Measurements from ENCODE around the gene CFAP47.
A peak's percentile ranks its signal among the peaks of the same experiment; 100 is the strongest.
"Not testable (repeated sequence)": the region's sequence is repeated elsewhere in the genome, so short reads cannot be mapped to it uniquely, and the experiment has no call there.

Gene CFAP47, protein sequence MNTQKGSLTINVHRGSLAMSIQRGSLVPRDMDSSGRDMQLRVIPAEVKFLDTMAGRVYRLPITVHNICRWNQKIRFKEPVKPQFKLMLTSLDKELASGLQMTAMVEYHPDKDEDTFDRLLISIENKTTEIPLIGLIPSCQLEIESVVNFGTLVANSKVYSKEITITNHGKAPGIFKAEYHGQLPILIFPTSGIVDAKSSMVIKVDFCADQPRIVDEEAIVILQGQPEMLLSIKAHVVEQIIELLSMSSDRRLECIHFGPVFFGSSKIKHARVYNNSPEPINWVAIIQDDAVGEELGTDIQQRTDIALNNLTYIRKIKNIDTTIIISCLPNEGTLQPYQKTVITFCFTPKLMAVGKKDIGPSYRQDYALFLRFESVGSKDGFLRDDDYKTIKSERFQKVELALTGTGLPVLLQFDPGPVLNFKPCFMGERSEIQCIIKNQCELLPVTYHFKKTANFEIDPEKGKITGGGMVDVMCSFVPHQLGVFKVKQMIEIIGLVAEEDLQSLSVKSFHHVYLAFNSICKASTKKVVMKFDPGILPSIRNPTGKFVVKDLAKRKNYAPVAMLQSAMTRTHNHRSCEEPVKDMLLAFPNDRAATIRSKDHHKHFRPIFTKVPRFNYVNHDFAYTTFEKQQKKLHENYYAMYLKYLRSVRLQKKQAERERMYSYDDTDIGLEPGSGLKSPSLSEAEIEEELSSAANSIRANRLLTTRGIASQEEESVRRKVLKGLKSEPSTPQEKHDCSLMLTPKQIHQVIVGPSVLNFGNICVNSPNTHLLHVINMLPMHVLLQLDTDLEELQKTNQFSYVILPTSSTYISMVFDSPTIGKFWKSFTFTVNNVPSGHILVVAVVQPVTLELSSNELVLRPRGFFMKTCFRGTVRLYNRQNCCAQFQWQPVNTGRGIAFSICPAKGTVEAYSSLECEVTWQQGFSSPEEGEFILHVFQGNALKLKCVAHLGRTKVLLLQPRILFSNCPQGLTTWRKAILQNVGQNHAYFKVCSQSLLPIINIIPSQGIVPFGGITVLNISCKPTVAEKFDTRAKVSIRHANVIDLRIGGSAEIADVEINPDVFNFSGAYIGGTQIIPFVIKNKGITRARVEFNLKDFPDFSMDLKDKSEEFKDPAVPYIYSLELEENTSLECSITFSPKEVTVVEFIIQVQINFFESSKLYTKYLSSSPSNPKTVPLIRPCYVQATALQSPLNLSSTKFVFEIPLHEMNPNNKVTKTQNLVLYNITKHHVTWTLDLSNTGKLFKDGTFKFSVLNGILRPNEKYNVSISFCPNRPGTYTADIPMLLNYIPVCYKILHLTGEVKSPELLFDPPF (N-terminal part only)

DNA sequence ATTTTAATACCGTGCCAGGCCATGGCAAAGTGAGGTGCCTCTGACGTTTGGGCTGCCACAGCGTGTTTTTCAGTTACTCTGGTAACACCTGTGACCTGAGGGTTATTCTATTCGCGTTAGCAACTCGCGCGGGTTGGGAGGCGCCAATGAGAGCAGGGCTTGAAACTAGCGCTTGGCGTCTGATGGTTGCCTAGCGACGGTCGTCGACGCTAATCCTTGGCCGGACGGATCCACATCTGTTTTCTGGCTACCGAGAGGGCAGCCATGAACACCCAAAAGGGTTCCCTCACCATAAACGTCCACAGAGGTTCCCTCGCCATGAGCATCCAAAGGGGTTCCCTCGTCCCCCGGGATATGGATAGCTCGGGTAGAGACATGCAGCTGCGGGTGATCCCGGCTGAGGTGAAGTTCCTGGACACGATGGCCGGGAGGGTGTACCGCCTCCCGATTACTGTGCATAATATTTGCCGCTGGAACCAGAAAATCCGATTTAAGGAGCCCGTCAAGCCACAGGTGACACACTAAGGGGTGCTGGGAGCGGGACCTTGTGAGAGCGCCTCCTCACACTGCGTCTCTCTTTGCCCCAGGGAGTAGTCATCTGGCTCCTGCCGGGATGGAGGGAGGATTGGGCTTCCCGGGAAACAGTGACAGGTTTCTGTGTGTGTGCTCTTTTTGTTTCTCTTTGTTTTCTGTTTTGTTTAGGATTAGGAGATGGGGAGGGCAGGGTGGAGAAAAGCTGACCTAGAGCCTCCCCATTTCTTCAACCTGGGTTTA is at the start of gene CFAP47:
Gene CFAP47 (plus strand): TSS at position 199 of the 774 bp plus-strand sequence. CDS start 66 bp downstream, at position 265.
- intact Hi-C loops (cut with DNase I), result no loop called here
- DNase-seq, result peak in 8 of 10 donors; percentile 8 to 81 (median 31)

- no peak for DNase-seq
Observed at GRCh38 chrX:35880601-35881000, 38.9 kb upstream of the CFAP47 start.

DNA sequence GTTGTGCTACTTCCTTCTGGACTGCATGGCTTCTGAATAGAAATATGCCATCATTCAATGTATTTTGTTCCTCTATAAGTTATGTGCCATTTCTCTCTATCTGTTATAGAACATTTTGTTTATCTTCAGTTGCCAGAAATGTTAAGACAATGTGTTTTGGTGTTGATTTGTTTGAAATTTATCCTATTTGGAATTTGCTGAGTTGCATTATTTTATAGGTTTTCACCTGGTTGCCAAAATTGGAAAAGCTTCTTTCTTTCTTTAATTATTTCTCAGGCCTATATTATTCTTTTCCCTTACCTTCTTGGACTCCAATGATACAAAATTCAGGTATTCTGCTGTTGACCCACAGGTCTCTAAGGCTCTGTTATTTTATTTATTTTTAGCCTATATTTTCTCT is 33.4 kb upstream of the CFAP47 start:
- intact Hi-C loops (cut with DNase I), result no loop called here
- DNase-seq, result no peak

More at GRCh38 chrX:35880601-35881000, 38.9 kb upstream of the CFAP47 start:
- intact Hi-C loops (cut with DNase I), result no loop called here

DNA sequence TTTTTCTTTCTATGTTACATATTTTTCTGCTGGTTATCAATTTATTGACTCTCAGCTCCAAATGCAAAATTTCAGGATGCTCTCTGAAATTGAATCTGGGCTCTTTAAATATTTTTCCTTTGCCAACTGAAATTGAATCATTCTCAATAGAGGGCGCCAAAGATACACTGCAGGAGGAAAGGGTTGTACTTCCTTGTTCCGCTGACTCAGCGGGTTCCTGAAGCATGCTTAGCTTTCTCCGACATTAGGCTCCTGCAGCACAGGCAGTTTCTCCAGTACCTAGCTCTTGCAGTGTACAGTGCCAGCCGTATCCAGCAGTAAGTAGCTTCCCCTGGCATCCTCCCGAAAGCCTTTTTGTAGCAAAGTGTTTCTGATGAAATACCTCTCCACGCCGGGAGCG is 28.8 kb upstream of the CFAP47 start:
- intact Hi-C loops (cut with DNase I), result no loop called here

DNA sequence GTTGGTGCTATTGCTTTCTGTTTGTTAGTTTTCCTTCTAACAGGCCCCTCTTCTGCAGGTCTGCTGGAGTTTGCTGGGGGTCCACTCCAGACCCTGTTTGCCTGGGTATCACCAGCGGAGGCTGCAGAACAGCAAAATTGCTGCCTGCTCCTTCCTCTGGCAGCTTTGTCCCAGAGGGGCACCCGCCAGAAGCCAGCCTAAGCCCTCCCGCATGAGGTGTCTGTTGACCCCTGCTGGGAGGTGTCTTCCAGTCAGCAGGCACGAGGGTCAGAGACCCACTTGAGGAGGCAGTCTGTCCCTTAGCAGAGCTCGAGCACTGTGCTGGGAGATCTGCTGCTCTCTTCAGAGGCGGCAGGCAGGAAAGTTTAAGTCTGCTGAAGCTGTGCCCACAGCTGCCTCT is 67.3 kb downstream of the CFAP47 start:
- intact Hi-C loops (cut with DNase I), result not testable (repeated sequence)
- DNase-seq, result peak in 2 of 10 donors; percentile 37 to 51

More for the DNA sequence above, 28.8 kb upstream of the CFAP47 start:
- peak in 4 of 10 donors; percentile 1 to 49 (median 8) for DNase-seq

DNA sequence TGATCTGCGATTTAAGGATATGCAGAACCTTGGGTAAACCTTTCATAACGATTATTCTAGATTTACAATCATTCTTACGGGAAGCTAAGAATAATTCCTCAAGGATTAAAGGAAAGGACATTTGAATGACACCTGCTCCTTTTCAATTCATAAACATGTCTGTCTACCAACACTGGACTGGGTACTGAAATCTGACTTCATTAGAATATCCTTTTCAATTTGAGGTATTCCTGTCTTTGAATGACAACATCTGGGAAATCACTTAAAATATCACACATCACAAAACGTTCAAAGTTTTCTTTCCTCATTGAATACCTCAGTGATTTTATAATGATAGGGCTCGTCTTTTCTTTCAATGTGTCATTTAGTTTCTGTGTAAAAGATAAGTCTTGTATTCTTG is 87.7 kb downstream of the CFAP47 start:
- intact Hi-C loops (cut with DNase I), result no loop called here
- DNase-seq, result no peak

DNA sequence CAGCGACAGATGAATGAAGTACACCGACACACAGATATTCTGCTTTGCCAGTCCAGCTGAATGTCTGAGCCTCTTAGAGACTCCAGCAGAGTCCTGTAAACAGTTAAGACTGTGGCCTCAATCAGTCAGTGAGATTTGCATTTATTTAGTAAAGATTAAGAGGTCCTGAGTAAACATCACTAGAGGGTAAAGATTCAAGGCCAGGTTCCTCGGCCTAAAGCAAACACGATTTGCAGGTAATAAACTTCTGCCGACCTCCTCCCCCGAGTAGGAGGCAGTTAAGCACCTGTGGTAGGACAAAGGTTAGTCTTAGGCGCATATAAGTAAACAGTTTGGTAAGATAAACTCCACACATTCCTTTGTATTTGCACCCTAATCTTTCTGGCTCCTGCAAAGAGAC is 99.6 kb downstream of the CFAP47 start:
- intact Hi-C loops (cut with DNase I), result no loop called here
- DNase-seq, result no peak

DNA sequence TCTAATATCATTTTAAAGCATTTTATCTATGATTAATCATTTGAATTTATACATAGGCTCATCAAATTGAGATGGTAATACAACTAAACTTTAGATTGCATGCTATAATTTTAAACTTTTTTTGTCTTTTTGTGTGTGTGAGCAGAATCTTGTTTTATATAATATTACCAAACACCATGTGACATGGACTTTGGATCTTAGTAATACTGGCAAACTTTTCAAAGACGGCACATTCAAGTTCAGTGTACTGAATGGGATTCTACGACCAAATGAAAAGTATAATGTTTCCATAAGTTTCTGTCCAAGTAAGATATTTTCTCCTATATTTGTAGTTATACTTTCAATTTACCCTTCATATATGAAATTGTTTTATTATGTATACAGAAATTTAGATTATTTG is 116.0 kb downstream of the CFAP47 start:
- intact Hi-C loops (cut with DNase I), result no loop called here
- no peak for DNase-seq

DNA sequence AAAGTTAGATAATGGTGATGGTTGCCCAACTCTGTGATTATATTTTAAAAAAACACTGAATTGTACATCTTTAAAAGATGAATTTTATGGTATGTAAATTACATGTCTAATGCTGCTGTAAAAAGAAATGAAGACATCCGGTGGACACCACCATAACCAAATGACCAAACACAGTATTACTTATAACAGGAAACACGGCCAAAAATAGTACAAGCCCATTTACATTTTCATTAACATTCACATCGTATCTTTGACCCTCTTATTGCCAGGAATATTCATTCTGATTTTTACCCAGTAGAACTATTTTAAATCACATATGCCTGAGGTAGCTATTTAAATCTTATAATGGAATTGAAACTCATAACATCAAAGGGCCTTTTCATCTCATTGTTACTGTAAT is 143.2 kb downstream of the CFAP47 start:
- intact Hi-C loops (cut with DNase I), result no loop called here
- no peak for DNase-seq

DNA sequence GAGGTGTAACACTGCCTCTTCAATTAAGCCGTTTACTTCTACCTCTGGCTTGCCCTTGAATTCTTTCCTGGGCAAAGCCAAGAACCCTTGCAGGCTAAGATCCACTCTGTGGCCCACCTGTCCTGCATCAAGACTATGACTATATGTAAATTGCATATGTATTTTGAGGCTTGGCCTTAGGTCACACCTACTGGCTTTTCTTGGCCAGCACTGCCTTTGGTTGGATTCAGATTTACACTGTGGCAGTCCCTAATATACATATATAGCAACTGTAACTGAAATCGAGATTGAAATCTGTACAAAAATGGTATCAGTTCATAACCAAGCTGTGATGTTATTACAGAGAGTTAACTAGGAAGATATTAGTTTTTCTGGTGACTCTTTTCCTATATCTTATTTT is 151.5 kb downstream of the CFAP47 start:
- intact Hi-C loops (cut with DNase I), result no loop called here
- no peak for DNase-seq

DNA sequence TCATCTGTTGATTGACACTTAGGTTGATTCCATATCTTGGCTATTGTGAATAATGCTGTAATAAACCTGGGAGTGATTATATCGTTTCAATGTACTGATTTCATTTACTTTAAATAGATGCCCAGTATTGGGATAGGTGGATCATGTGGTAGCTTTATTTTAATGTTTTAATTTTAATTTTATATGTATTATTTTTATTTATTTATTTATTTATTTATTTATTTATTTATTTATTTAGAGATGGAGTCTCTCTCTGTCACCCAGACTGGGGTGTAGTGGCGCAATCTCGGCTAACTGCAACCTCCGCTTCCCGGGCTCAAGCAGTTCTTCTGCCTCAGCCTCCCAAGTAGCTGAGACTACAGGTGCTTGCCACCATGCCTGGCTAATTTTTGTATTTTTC is 155.5 kb downstream of the CFAP47 start:
- DNase-seq, result peak in 2 of 10 donors; percentile 47 to 63
- intact Hi-C loops (cut with DNase I), result not testable (repeated sequence)

- intact Hi-C loops (cut with DNase I), result no loop called here
- DNase-seq, result no peak
Observed at GRCh38 chrX:36083256-36083655, 163.7 kb downstream of the CFAP47 start.

- no peak for DNase-seq
- intact Hi-C loops (cut with DNase I), result no loop called here
Observed at GRCh38 chrX:36087366-36087765, 167.8 kb downstream of the CFAP47 start.

DNA sequence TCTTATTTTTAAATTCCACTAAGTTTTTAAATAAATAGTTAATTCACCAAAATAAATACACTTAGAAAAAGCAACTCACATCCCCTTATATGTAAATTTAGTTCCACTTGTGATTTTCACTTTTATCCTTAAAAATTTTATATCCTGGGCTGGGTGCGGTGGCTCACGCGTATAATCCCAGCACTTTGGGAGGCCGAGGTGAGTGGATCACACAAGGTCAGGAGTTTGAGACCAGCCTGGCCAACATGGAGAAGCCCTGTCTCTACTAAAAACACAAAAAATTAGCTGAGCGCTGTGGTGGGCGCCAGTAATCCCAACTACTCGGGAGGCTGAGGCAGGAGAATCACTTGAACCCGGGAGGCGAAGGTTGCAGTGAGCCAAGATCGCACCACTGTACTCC is 169.4 kb downstream of the CFAP47 start:
- intact Hi-C loops (cut with DNase I), result not testable (repeated sequence)
- peak in 2 of 10 donors; percentile 26 to 61 for DNase-seq

GRCh38 chrX:36102425-36102824 is 182.9 kb downstream of the CFAP47 start:
- no peak for DNase-seq
- intact Hi-C loops (cut with DNase I), result no loop called here

GRCh38 chrX:36116222-36116621 is 196.7 kb downstream of the CFAP47 start:
- intact Hi-C loops (cut with DNase I), result no loop called here
- DNase-seq, result no peak

- DNase-seq, result no peak
- intact Hi-C loops (cut with DNase I), result no loop called here
Observed at GRCh38 chrX:36159254-36159653, 239.7 kb downstream of the CFAP47 start.

- DNase-seq, result no peak
- intact Hi-C loops (cut with DNase I), result no loop called here
Observed at GRCh38 chrX:36160081-36160480, 240.5 kb downstream of the CFAP47 start.

DNA sequence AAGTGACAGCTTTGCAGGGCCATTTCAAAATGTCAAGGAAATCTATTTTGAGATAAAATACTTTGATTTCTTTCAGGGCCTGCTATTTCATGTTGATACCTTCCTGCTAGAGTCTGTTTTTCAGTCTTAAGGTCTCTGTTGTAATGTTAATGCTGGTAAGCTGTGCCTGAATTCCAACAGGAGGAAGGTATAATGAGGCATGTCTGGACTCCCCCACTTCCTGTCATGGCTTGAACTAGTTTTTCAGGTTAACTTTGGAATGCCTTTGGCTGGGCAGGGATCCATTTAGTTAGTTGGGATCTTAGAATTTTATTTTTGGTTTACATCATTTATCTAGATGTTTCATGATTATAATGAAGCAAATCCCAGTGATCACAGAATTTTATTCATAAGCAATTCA is 279.0 kb downstream of the CFAP47 start:
- DNase-seq, result no peak
- intact Hi-C loops (cut with DNase I), result no loop called here

DNA sequence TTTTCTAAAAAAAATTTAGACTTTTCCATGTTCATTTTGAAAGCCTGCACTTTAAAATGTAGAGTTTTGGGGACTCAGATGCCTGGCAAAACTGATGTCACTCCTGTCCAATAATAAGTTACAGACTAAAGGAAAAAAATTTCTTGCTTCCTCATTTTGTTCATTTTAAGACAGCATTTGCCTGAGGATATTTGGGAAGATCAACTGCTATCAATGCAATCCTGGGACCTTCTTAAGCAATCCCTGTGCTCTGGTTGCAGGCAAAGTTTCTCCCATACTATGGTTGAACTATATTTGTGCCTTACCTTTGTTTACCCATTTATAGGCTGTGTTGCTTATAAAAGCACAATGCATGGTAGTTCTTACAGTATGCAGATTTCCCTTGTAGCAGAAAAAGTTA is 280.4 kb downstream of the CFAP47 start:
- no peak for DNase-seq
- intact Hi-C loops (cut with DNase I), result no loop called here

All from posterior cingulate gyrus (tissue), 11 donors.